ENCODE measurements around the gene CLCF1. TPM values are rescaled to one million over a fixed set of nuclear protein-coding genes. Genes with fewer than 3 reads are reported as not detected.

The CLCF1 gene
- total RNA-seq, 2 experiments from 2014 or later: 0.10 to 0.17 TPM

- H3K4me1 Mint-ChIP-seq: peaks cover 47% of the 10 kb centered on the region
- H3K4me3 Mint-ChIP-seq: no peak overlapping the region
- no peaks in the 10 kb centered on the region for H3K9me3 Mint-ChIP-seq
- CTCF ChIA-PET: interaction anchor here (0.9 to 30.3 kb wide), 7 partner anchors 9 to 137 kb away, joined by 3 to 841 read pairs (median 3); partner anchors contain the start of genes CLCF1, PPP1CA, RAD9A and TBC1D10C
- DNase-seq: no peak
- no peaks in the 10 kb centered on the region for H3K27me3 Mint-ChIP-seq
- POLR2A ChIA-PET: no interaction called here
- peaks cover 8% of the 10 kb centered on the region for H3K36me3 Mint-ChIP-seq (ENCODE audit: low read depth)
- H3K27ac Mint-ChIP-seq: no peak overlapping the region
Observed at GRCh38 chr11:67349457-67349856, 23.9 kb downstream of the CLCF1 start.

- Mint-ChIP-seq H3K9me3 (no peaks in the 10 kb centered on the region), H3K4me3 (no peak overlapping the region), H3K4me1 (peaks cover 46% of the 10 kb centered on the region), H3K27me3 (no peaks in the 10 kb centered on the region), H3K27ac (no peak overlapping the region), H3K36me3 (ENCODE audit: low read depth) (peaks cover 8% of the 10 kb centered on the region)
- ChIA-PET CTCF (interaction anchor here (0.5 to 30.3 kb wide), 8 partner anchors 9 to 422 kb away, joined by 3 to 841 read pairs (median 4); partner anchors contain the start of genes CLCF1, PPP1CA, RAD9A and TBC1D10C), POLR2A (no interaction called here)
- no peak for DNase-seq
Observed at GRCh38 chr11:67349036-67349435, 24.4 kb downstream of the CLCF1 start.

GRCh38 chr11:67347964-67348749 lies 25.2 kb downstream of the CLCF1 start:
- ChIA-PET POLR2A (no interaction called here), CTCF (interaction anchor here (0.9 to 30.3 kb wide), 7 partner anchors 8 to 86 kb away, joined by 3 to 841 read pairs (median 7); partner anchors contain the start of genes CLCF1, PPP1CA, RAD9A and TBC1D10C)
- H3K27me3 Mint-ChIP-seq: no peaks in the 10 kb centered on the region
- H3K27ac Mint-ChIP-seq: no peak overlapping the region
- peaks cover 43% of the 10 kb centered on the region for H3K4me1 Mint-ChIP-seq
- peaks cover 8% of the 10 kb centered on the region for H3K36me3 Mint-ChIP-seq (ENCODE audit: low read depth)
- no peaks in the 10 kb centered on the region for H3K9me3 Mint-ChIP-seq
- no peak overlapping the region for H3K4me3 Mint-ChIP-seq
- no peak for DNase-seq

GRCh38 chr11:67345920-67346819 lies 27.2 kb downstream of the CLCF1 start:
- no peak overlapping the region for H3K4me3 Mint-ChIP-seq
- ChIA-PET CTCF (interaction anchor here (0.5 to 4.7 kb wide), 31 partner anchors 9 to 1439 kb away, joined by 3 to 31 read pairs (median 3); partner anchors contain the start of genes CLCF1, PPP1CA and SSH3), POLR2A (interaction anchor here (0.9 kb wide), 1 partner anchor 25 kb away, joined by 3 read pairs; no protein-coding TSS in a partner anchor)
- H3K27ac Mint-ChIP-seq: peak overlapping the region; percentile 37
- DNase-seq: peak; percentile 36
- no peaks in the 10 kb centered on the region for H3K27me3 Mint-ChIP-seq
- peaks cover 5% of the 10 kb centered on the region for H3K9me3 Mint-ChIP-seq
- H3K36me3 Mint-ChIP-seq (ENCODE audit: low read depth): peaks cover 2% of the 10 kb centered on the region
- H3K4me1 Mint-ChIP-seq: peaks cover 34% of the 10 kb centered on the region

- ChIA-PET POLR2A (interaction anchor here (0.9 to 1.0 kb wide), 2 partner anchors 26 to 56 kb away, joined by 3 to 7 read pairs; no protein-coding TSS in a partner anchor), CTCF (interaction anchor here (0.5 to 4.7 kb wide), 28 partner anchors 9 to 284 kb away, joined by 3 to 31 read pairs (median 4); partner anchors contain the start of genes CLCF1, NUDT8, PPP1CA and SSH3)
- Mint-ChIP-seq H3K36me3 (ENCODE audit: low read depth) (no peaks in the 10 kb centered on the region), H3K9me3 (peaks cover 5% of the 10 kb centered on the region), H3K4me1 (peaks cover 31% of the 10 kb centered on the region), H3K27me3 (no peaks in the 10 kb centered on the region), H3K4me3 (no peak overlapping the region), H3K27ac (peak overlapping the region; percentile 37)
- DNase-seq: no peak
Observed at GRCh38 chr11:67345247-67345919, 28.0 kb downstream of the CLCF1 start.

- Mint-ChIP-seq H3K4me1 (peaks cover 31% of the 10 kb centered on the region), H3K9me3 (peaks cover 5% of the 10 kb centered on the region), H3K36me3 (ENCODE audit: low read depth) (no peaks in the 10 kb centered on the region), H3K27ac (peak overlapping the region; percentile 85), H3K4me3 (no peak overlapping the region), H3K27me3 (no peaks in the 10 kb centered on the region)
- ChIA-PET POLR2A (interaction anchor here (1.0 kb wide), 1 partner anchor 57 kb away, joined by 7 read pairs; no protein-coding TSS in a partner anchor), CTCF (interaction anchor here (1.1 to 4.7 kb wide), 7 partner anchors 8 to 285 kb away, joined by 4 to 31 read pairs (median 26); partner anchors contain the start of gene NUDT8)
- peak; percentile 37 for DNase-seq
Observed at GRCh38 chr11:67344264-67344663, 29.1 kb downstream of the CLCF1 start.

- CTCF ChIA-PET: interaction anchor here (1.5 to 3.5 kb wide), 3 partner anchors 8 to 20 kb away, joined by 3 to 11 read pairs (median 10); no protein-coding TSS in a partner anchor
- POLR2A ChIA-PET: no interaction called here
- no peaks in the 10 kb centered on the region for H3K27me3 Mint-ChIP-seq
- H3K9me3 Mint-ChIP-seq: peaks cover 1% of the 10 kb centered on the region
- DNase-seq: no peak
- H3K36me3 Mint-ChIP-seq (ENCODE audit: low read depth): no peaks in the 10 kb centered on the region
- H3K4me3 Mint-ChIP-seq: no peak overlapping the region
- no peak overlapping the region for H3K27ac Mint-ChIP-seq
- peaks cover under 1% of the 10 kb centered on the region for H3K4me1 Mint-ChIP-seq
Observed at GRCh38 chr11:67337257-67337656, 36.1 kb downstream of the CLCF1 start.

GRCh38 chr11:67332081-67332691 lies 41.2 kb downstream of the CLCF1 start:
- DNase-seq: no peak
- H3K36me3 Mint-ChIP-seq (ENCODE audit: low read depth): no peaks in the 10 kb centered on the region
- no peaks in the 10 kb centered on the region for H3K4me1 Mint-ChIP-seq
- no peaks in the 10 kb centered on the region for H3K9me3 Mint-ChIP-seq
- H3K27me3 Mint-ChIP-seq: no peaks in the 10 kb centered on the region
- CTCF ChIA-PET: interaction anchor here (0.6 to 2.3 kb wide), 7 partner anchors 12 to 416 kb away, joined by 3 to 8 read pairs (median 3); partner anchors contain the start of gene RAD9A
- H3K27ac Mint-ChIP-seq: no peak overlapping the region
- H3K4me3 Mint-ChIP-seq: no peak overlapping the region
- POLR2A ChIA-PET: no interaction called here

- H3K4me3 Mint-ChIP-seq: no peak overlapping the region
- no peak for DNase-seq
- POLR2A ChIA-PET: no interaction called here
- no peak overlapping the region for H3K27ac Mint-ChIP-seq
- peaks cover 3% of the 10 kb centered on the region for H3K4me1 Mint-ChIP-seq
- peaks cover 2% of the 10 kb centered on the region for H3K27me3 Mint-ChIP-seq
- no peaks in the 10 kb centered on the region for H3K36me3 Mint-ChIP-seq (ENCODE audit: low read depth)
- CTCF ChIA-PET: interaction anchor here (1.0 to 4.6 kb wide), 7 partner anchors 10 to 70 kb away, joined by 4 to 26 read pairs (median 5); no protein-coding TSS in a partner anchor
- H3K9me3 Mint-ChIP-seq: no peaks in the 10 kb centered on the region
Observed at GRCh38 chr11:67323526-67323925, 49.9 kb downstream of the CLCF1 start.

GRCh38 chr11:67322049-67322448 lies 51.3 kb downstream of the CLCF1 start:
- H3K9me3 Mint-ChIP-seq: no peaks in the 10 kb centered on the region
- peaks cover 1% of the 10 kb centered on the region for H3K36me3 Mint-ChIP-seq (ENCODE audit: low read depth)
- peaks cover 11% of the 10 kb centered on the region for H3K4me1 Mint-ChIP-seq
- no peak overlapping the region for H3K27ac Mint-ChIP-seq
- ChIA-PET POLR2A (no interaction called here), CTCF (interaction anchor here (1.0 to 4.6 kb wide), 17 partner anchors 8 to 79 kb away, joined by 3 to 26 read pairs (median 5); partner anchors contain the start of gene PPP1CA)
- H3K27me3 Mint-ChIP-seq: peaks cover 3% of the 10 kb centered on the region
- H3K4me3 Mint-ChIP-seq: no peak overlapping the region
- DNase-seq: no peak

- H3K4me3 Mint-ChIP-seq: no peak overlapping the region
- H3K4me1 Mint-ChIP-seq: peaks cover 15% of the 10 kb centered on the region
- CTCF ChIA-PET: interaction anchor here (0.8 to 4.6 kb wide), 11 partner anchors 8 to 79 kb away, joined by 3 to 26 read pairs (median 5); partner anchors contain the start of gene PPP1CA
Observed at GRCh38 chr11:67321313-67321871, 52.0 kb downstream of the CLCF1 start.

More at GRCh38 chr11:67321313-67321871, 52.0 kb downstream of the CLCF1 start:
- Mint-ChIP-seq H3K27ac (no peak overlapping the region), H3K9me3 (no peaks in the 10 kb centered on the region), H3K27me3 (peaks cover 3% of the 10 kb centered on the region), H3K36me3 (ENCODE audit: low read depth) (peaks cover 1% of the 10 kb centered on the region)
- no peak for DNase-seq
- POLR2A ChIA-PET: no interaction called here
